ENCODE results near the gene NIPSNAP3A.

The NIPSNAP3A gene

GRCh38 chr9:104800068-104800785 lies 52.7 kb downstream of the NIPSNAP3A start:
- CTCF ChIA-PET: interaction anchor here (0.9 to 1.1 kb wide), 3 partner anchors 9 to 63 kb away, joined by 3 to 7 read pairs (median 3); no protein-coding TSS in a partner anchor
- Histone ChIP-seq H3K9me3 (ENCODE audit: control extremely low read depth in 1 of 5, control insufficient read depth in 4 of 5, insufficient read depth in 2 of 5, low read depth in 1 of 5, low read length in 4 of 5) (no peaks in the 10 kb centered on the region), H3K4me3 (ENCODE audit: control insufficient read depth in 1 of 7, extremely low read depth in 1 of 7, insufficient read depth in 4 of 7, low read depth in 2 of 7, low read length in 6 of 7) (no peak overlapping the region), H3K27me3 (replicated peaks in 2 of 5; ENCODE audit: control insufficient read depth in 4 of 5, insufficient read depth in 5 of 5, low read length in 4 of 5) (no peaks in the 10 kb centered on the region), H3K27ac (ENCODE audit: insufficient read depth in 1 of 2, low read depth in 1 of 2, low read length in 2 of 2, poor library complexity in 1 of 2, severe bottlenecking in 2 of 2) (no peak overlapping the region), H3K36me3 (ENCODE audit: control insufficient read depth in 4 of 4, insufficient read depth in 4 of 4, low read length in 3 of 4) (peaks cover 9 to 34% (median 21%) of the 10 kb centered on the region in 4 experiments), H3K4me1 (ENCODE audit: control extremely low read depth in 1 of 4, control insufficient read depth in 4 of 4, insufficient read depth in 4 of 4, low read length in 3 of 4) (no peaks in the 10 kb centered on the region)
- DNase-seq: no peak
- POLR2A ChIA-PET: no interaction called here
- WGBS (ENCODE audit: insufficient coverage): 96% methylated on average over 6 of the region's 7 CpGs

GRCh38 chr9:104802110-104802509 lies 54.6 kb downstream of the NIPSNAP3A start:
- CTCF ChIA-PET: interaction anchor here (1.0 to 1.1 kb wide), 2 partner anchors 21 to 613 kb away, joined by 4 read pairs; no protein-coding TSS in a partner anchor
- Histone ChIP-seq H3K4me1 (ENCODE audit: control extremely low read depth in 1 of 4, control insufficient read depth in 4 of 4, insufficient read depth in 4 of 4, low read length in 3 of 4) (no peaks in the 10 kb centered on the region), H3K27me3 (replicated peaks in 2 of 5; ENCODE audit: control insufficient read depth in 4 of 5, insufficient read depth in 5 of 5, low read length in 4 of 5) (no peaks in the 10 kb centered on the region), H3K27ac (ENCODE audit: insufficient read depth in 1 of 2, low read depth in 1 of 2, low read length in 2 of 2, poor library complexity in 1 of 2, severe bottlenecking in 2 of 2) (no peak overlapping the region), H3K9me3 (ENCODE audit: control extremely low read depth in 1 of 5, control insufficient read depth in 4 of 5, insufficient read depth in 2 of 5, low read depth in 1 of 5, low read length in 4 of 5) (no peaks in the 10 kb centered on the region), H3K36me3 (ENCODE audit: control insufficient read depth in 4 of 4, insufficient read depth in 4 of 4, low read length in 3 of 4) (peaks cover 5 to 29% (median 11%) of the 10 kb centered on the region in 4 experiments), H3K4me3 (ENCODE audit: control insufficient read depth in 1 of 7, extremely low read depth in 1 of 7, insufficient read depth in 4 of 7, low read depth in 2 of 7, low read length in 6 of 7) (no peak overlapping the region)
- POLR2A ChIA-PET: no interaction called here
- WGBS (ENCODE audit: insufficient coverage): 100% methylated on average over 4 of the region's 5 CpGs
- DNase-seq: no peak

- no CpG with 5 or more reads among the region's 2 CpGs for WGBS (ENCODE audit: insufficient coverage)
- no peaks in the 10 kb centered on the region for H3K9me3 ChIP-seq (ENCODE audit: control extremely low read depth in 1 of 5, control insufficient read depth in 4 of 5, insufficient read depth in 2 of 5, low read depth in 1 of 5, low read length in 4 of 5)
- H3K4me1 ChIP-seq (ENCODE audit: control extremely low read depth in 1 of 4, control insufficient read depth in 4 of 4, insufficient read depth in 4 of 4, low read length in 3 of 4): no peaks in the 10 kb centered on the region
- peaks cover 5 to 24% (median 11%) of the 10 kb centered on the region in 4 experiments for H3K36me3 ChIP-seq (ENCODE audit: control insufficient read depth in 4 of 4, insufficient read depth in 4 of 4, low read length in 3 of 4)
- H3K27ac ChIP-seq (ENCODE audit: insufficient read depth in 1 of 2, low read depth in 1 of 2, low read length in 2 of 2, poor library complexity in 1 of 2, severe bottlenecking in 2 of 2): no peak overlapping the region
- no peak for DNase-seq
- no peak overlapping the region for H3K4me3 ChIP-seq (ENCODE audit: control insufficient read depth in 1 of 7, extremely low read depth in 1 of 7, insufficient read depth in 4 of 7, low read depth in 2 of 7, low read length in 6 of 7)
- no peaks in the 10 kb centered on the region for H3K27me3 ChIP-seq (replicated peaks in 2 of 5; ENCODE audit: control insufficient read depth in 4 of 5, insufficient read depth in 5 of 5, low read length in 4 of 5)
- CTCF ChIA-PET: no interaction called here
- POLR2A ChIA-PET: no interaction called here
Observed at GRCh38 chr9:104802906-104803305, 55.4 kb downstream of the NIPSNAP3A start.

DNA sequence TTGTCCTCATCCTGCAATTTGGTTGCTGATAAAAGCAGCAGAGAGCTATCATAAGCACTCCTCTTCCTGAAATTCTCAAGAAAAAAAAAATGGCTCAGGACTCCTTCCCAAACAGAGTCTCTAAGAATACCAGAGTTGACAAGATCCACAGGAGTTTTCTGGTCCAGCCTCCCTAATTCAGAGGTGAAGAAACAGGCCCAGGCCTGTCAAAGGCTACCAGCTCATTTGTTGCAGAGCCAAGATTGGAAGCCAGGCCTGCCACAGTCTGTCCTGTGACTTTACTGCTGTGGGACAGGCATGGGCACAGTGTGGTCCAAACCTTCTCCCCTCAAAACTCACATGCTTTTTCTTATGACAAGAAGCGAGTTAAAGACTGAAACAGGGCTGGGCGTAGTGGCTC lies 58.0 kb downstream of the NIPSNAP3A start:
- CTCF ChIA-PET: interaction anchor here (0.5 to 0.8 kb wide), 2 partner anchors 24 to 176 kb away, joined by 3 read pairs; no protein-coding TSS in a partner anchor
- Histone ChIP-seq H3K9me3 (ENCODE audit: control extremely low read depth in 1 of 5, control insufficient read depth in 4 of 5, insufficient read depth in 2 of 5, low read depth in 1 of 5, low read length in 4 of 5) (no peaks in the 10 kb centered on the region), H3K36me3 (ENCODE audit: control insufficient read depth in 4 of 4, insufficient read depth in 4 of 4, low read length in 3 of 4) (peaks cover 6 to 11% (median 7%) of the 10 kb centered on the region in 4 experiments), H3K27ac (ENCODE audit: insufficient read depth in 1 of 2, low read depth in 1 of 2, low read length in 2 of 2, poor library complexity in 1 of 2, severe bottlenecking in 2 of 2) (no peak overlapping the region), H3K27me3 (replicated peaks in 2 of 5; ENCODE audit: control insufficient read depth in 4 of 5, insufficient read depth in 5 of 5, low read length in 4 of 5) (no peaks in the 10 kb centered on the region), H3K4me1 (ENCODE audit: control extremely low read depth in 1 of 4, control insufficient read depth in 4 of 4, insufficient read depth in 4 of 4, low read length in 3 of 4) (no peaks in the 10 kb centered on the region), H3K4me3 (ENCODE audit: control insufficient read depth in 1 of 7, extremely low read depth in 1 of 7, insufficient read depth in 4 of 7, low read depth in 2 of 7, low read length in 6 of 7) (no peak overlapping the region)
- WGBS (ENCODE audit: insufficient coverage): 96% methylated on average over 2 of the region's 2 CpGs
- POLR2A ChIA-PET: no interaction called here
- DNase-seq: no peak

DNA sequence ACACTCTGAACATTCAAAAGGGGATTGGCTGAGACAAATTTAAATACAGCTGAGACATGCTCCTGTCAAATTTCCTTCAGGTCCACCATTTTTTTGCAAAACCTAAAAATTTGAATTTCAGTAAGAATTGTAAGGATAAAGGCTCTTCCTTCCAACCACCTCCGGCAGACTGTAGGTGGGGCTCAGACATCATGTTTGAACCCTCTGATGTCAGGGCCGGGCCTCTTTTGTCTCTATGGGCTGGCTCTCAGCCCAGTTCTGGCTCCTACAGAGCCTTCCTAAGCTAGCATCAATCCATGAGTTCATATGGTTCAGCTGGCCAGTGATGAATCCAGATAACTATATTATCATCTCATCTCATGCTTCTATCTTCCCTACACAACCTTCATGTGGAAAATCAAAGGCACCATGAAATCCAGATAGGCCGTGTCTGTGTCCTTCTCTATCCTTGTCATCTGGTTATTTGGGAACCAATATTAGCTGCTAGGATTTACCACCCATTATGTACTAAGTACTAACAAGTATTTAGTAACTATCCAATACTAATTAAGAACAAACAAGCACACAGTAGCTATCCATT lies 60.6 kb downstream of the NIPSNAP3A start:
- Histone ChIP-seq H3K4me3 (ENCODE audit: control insufficient read depth in 1 of 7, extremely low read depth in 1 of 7, insufficient read depth in 4 of 7, low read depth in 2 of 7, low read length in 6 of 7) (no peak overlapping the region), H3K27me3 (replicated peaks in 2 of 5; ENCODE audit: control insufficient read depth in 4 of 5, insufficient read depth in 5 of 5, low read length in 4 of 5) (no peaks in the 10 kb centered on the region), H3K27ac (ENCODE audit: insufficient read depth in 1 of 2, low read depth in 1 of 2, low read length in 2 of 2, poor library complexity in 1 of 2, severe bottlenecking in 2 of 2) (no peak overlapping the region), H3K36me3 (ENCODE audit: control insufficient read depth in 4 of 4, insufficient read depth in 4 of 4, low read length in 3 of 4) (peaks cover 7 to 9% (median 8%) of the 10 kb centered on the region in 4 experiments), H3K4me1 (ENCODE audit: control extremely low read depth in 1 of 4, control insufficient read depth in 4 of 4, insufficient read depth in 4 of 4, low read length in 3 of 4) (no peaks in the 10 kb centered on the region), H3K9me3 (ENCODE audit: control extremely low read depth in 1 of 5, control insufficient read depth in 4 of 5, insufficient read depth in 2 of 5, low read depth in 1 of 5, low read length in 4 of 5) (no peaks in the 10 kb centered on the region)
- CTCF ChIA-PET: interaction anchor here (0.8 to 1.8 kb wide), 8 partner anchors 14 to 608 kb away, joined by 3 to 9 read pairs (median 4); no protein-coding TSS in a partner anchor
- POLR2A ChIA-PET: interaction anchor here (0.6 kb wide), 1 partner anchor 588 kb away, joined by 4 read pairs; no protein-coding TSS in a partner anchor
- 78% methylated on average over 3 of the region's 3 CpGs for whole genome bisulfite sequencing (ENCODE audit: insufficient coverage)
- DNase-seq: peak; percentile 25 to 49 (median 48)

Measured in common myeloid progenitor, CD34-positive (primary cell).